ENCODE measurements around the gene TRAPPC10. TPM values are rescaled to one million over a fixed set of nuclear protein-coding genes. Genes with fewer than 3 reads are reported as not detected.
"Not testable (repeated sequence)": the region's sequence is repeated elsewhere in the genome, so short reads cannot be mapped to it uniquely, and the experiment has no call there.

TRAPPC10 gene
- total RNA-seq, 1 donor from 2014 or later, result 23.1 TPM

DNA sequence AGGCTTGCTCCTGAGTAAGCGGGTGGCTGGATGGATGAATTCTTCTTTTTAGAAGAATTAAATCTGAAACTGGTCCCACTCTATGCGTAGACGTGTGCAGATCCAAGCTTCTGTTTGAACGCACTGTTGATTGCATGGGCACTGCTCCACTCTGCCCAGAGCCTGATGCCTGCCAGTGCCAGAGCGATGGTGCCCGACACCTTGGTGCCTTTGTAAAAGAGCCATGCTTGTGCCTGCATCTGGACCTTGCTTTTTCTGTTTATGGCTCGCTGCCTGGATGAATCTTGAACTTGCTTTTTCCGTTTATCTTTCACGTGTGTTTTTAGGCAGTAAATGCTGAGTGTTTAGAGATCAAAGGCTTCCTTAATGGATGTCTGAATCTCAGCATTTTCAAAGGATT lies 80.1 kb downstream of the TRAPPC10 start:
- no peak for DNase-seq

GRCh38 chr21:44093761-44094160 lies 81.7 kb downstream of the TRAPPC10 start:
- DNase-seq, result no peak

DNA sequence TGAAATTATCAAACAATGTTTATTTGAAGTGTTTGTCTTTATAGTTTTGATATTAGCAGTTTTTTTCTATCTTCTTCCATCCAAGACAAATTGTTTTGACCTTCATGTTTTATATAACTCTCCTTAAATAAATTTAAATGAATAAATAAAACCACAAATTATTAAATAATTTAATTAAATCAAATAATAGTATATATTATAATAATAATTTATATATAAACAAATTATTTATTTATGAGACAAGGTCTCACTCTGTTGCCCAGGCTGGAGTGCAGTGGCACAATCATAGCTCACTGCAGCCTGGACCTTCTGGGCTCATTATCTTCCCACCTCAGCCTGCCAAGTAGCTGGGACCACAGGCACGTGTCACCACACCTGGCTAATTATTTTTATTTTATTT lies 82.7 kb downstream of the TRAPPC10 start:
- no peak for DNase-seq

GRCh38 chr21:44098507-44098906 lies 86.4 kb downstream of the TRAPPC10 start:
- not testable (repeated sequence) for DNase-seq

- not testable (repeated sequence) for DNase-seq
Observed at GRCh38 chr21:44098964-44099363, 86.9 kb downstream of the TRAPPC10 start.

DNA sequence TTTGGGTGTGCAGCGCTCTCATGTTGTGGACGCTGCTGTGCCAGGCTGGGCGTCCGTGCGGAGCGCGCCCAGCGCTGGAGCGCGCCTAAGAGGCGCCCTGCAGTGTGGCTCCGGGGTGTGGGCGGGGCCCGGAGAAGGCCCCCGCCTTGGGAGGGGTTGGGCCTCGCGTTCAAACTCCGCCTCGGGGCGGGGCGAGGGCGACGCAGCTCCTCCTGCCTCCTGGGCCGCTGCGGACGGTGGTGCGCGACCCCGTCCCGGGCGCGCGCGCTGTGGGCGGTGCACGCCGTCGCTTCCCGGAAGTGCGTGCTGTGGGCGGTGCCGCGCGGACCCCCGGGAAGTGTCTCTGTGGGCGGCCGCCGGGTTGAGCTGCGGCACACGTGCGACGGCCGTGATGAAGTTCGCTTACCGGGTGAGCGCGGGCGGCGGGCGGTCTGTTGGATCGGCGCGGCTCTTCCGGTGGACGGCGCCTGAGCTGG lies 95.0 kb downstream of the TRAPPC10 start, which contains the start of gene PWP2:
TSS of gene PWP2 (plus strand) at position 374 of the 476 bp plus-strand sequence. CDS start at position 392, 18 bp downstream.
- not testable (repeated sequence) for DNase-seq

GRCh38 chr21:44107589-44107988 lies 95.5 kb downstream of the TRAPPC10 start:
- not testable (repeated sequence) for DNase-seq

DNA sequence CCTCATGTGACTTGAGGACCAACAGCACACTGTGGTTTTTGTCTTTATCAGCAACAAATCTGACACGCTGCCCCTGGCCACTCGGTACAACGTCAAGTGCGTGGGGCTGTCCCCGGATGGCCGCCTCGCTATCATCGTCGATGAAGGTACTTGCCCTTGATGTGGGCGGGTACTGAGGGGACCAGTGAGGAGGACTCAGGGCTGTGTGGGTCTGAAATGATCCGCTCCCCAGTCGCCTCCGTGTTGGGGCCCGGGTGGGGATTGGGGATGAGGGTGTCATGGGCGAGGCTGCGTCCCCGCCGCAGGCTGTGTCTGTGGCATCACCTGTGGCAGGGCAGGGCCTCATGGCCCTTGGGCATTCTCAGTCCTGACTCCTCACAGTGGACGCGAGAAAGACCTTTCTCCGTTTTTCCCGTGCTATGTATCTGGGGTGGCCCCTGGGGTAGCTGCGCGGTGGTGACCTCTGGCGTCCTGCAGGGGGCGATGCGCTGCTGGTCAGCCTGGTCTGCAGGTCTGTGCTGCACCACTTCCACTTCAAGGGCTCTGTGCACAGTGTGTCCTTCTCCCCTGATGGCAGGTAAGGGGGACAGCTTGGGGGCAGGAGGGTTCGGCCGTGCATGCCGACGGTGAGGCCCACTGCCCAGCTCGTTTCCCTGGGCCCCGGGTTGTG lies 101.7 kb downstream of the TRAPPC10 start:
- DNase-seq, result not testable (repeated sequence)

- DNase-seq, result not testable (repeated sequence)
Observed at GRCh38 chr21:44122131-44122530, 110.0 kb downstream of the TRAPPC10 start.

DNA sequence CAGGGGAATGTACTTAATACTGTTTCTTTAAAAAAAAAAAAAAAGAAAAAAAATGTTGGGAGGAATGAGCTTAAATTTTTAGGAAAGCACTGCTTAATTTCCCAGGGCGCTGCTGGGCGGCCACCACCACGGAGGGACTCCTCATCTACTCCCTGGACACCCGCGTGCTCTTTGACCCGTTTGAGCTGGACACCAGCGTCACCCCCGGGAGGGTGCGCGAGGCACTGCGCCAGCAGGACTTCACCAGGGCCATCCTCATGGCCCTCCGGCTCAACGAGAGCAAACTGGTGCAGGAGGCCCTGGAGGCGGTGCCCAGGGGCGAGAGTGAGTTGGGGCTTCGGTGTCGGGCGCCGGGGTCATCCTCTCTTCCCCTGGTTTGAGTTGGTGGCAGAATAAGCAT lies 115.7 kb downstream of the TRAPPC10 start:
- DNase-seq, result not testable (repeated sequence)

DNA sequence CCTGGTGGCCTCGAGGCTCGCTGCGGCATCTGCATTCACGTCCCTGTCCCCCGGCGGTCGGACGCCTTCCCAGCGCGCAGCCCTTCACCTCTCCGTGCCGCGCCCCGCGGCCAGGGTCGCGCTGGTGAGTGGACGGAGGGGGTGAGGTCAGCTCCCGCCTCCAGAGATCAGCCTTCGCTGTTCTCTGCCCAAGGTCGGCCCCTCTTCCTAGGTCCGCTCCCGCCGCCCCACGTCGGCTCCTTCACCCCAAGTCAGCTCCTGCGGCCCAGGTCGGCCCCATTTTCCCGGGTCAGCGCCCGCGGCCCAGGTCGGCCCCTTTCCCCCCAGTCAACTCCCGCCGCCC lies 121.6 kb downstream of the TRAPPC10 start:
- DNase-seq, result not testable (repeated sequence)

- not testable (repeated sequence) for DNase-seq
Observed at GRCh38 chr21:44134732-44135131, 122.6 kb downstream of the TRAPPC10 start.

- not testable (repeated sequence) for DNase-seq
Observed at GRCh38 chr21:44138039-44138438, 125.9 kb downstream of the TRAPPC10 start.

GRCh38 chr21:44139787-44140551 lies 127.9 kb downstream of the TRAPPC10 start:
- not testable (repeated sequence) for DNase-seq

- DNase-seq, result not testable (repeated sequence)
Observed at GRCh38 chr21:44140552-44140932, 128.4 kb downstream of the TRAPPC10 start.

- not testable (repeated sequence) for DNase-seq
Observed at GRCh38 chr21:44142470-44142869, 130.4 kb downstream of the TRAPPC10 start.

DNA sequence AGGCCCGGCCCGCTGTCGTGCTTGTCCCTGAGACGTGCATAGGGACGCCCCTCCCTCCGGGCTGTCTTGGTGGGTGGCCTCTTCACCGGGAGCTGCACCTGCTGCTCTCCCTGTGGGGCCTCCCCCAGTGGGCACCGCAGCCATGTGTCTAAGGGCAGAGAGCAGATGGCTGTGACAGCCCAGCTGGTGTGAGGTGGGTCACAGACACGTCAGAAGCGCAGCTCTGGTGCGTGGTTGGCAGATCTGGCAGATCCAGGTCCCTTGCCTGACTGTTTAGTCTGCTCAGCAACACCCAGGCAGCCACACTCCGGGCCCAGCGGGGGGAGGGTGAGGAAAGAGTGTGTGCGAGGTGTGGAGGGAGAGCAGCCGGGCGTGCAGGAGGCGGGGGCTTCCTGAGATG lies 131.3 kb downstream of the TRAPPC10 start:
- not testable (repeated sequence) for DNase-seq

- not testable (repeated sequence) for DNase-seq
Observed at GRCh38 chr21:44143996-44144395, 131.9 kb downstream of the TRAPPC10 start.

DNA sequence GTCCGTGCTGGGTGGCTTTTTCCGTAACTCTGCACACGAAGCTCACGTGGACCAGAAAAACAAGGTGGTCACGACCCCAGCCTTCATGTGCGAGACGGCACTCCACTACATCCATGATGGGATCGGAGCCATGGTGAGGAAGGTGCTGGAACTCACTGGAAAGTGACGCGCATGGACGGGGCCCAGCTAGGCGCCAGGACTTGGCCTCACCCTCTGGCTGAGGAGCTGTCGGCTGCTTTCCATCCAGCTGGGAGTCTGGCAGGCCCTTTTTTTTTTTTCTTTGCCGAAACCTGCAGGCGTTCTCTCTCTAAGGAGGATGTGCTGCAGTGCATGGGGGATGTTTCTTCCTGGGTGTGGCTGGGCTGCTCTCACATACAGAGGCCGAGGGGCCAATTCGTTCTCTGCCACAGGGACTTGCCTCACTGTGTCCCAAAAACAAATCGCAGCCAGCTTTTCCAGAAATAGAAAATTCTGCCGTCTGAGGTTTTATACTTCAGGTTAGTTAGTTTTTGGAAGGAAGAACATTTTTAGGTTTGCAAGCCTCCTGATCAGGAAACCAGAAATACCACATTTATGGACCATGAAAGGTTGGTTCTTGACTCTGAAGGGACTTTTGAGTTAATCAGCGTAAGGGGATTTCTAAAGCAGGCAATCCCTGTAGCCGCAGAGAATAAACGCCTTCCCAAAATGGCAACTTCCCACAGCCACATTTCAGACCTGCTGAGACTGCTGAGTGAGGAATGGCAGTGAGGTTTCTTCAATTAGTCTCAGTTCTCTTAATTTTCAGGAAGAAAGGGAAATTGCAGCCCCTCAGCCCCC lies 132.9 kb downstream of the TRAPPC10 start:
- not testable (repeated sequence) for DNase-seq

- DNase-seq, result not testable (repeated sequence)
Observed at GRCh38 chr21:44145616-44146015, 133.5 kb downstream of the TRAPPC10 start.

- DNase-seq, result not testable (repeated sequence)
Observed at GRCh38 chr21:44147108-44147507, 135.0 kb downstream of the TRAPPC10 start.

- DNase-seq, result not testable (repeated sequence)
Observed at GRCh38 chr21:44150255-44150654, 138.1 kb downstream of the TRAPPC10 start.
